ENCODE results near the gene DNM1.

- no peak for TF ChIP-seq CTCF (IDR thresholded peaks at IDR 0.05; ENCODE audit: low read length)
- TF ChIP-seq EZH2 (IDR thresholded peaks at IDR 0.05; ENCODE audit: borderline replicate concordance, low read length) = no peak
Measured at GRCh38 chr9:128251732-128252100, 48.5 kb downstream of the DNM1 start.

All from OCI-LY1 (cell line).